DND-41 (cell line): ENCODE measurements around the gene ZSCAN10.

Source experiments
- EZH2 ChIP-seq: IDR thresholded peaks from 3 replicates; pipeline ENCODE4 v1.6.1; 2012; ENCODE audit warnings: borderline replicate concordance, low read depth, mild to moderate bottlenecking, moderate library complexity, low read length, inconsistent platforms; ENCODE audit not compliant: severe bottlenecking
- TF ChIP-seq, protein P1 (sequence below): IDR thresholded peaks from 2 replicates; pipeline ENCODE4 v1.5.1; 2012; ENCODE audit warnings: borderline replicate concordance, low read length, moderate library complexity, mild to moderate bottlenecking; ENCODE audit not compliant: poor library complexity, severe bottlenecking; ENCODE audit errors: extremely low read depth

DNA sequence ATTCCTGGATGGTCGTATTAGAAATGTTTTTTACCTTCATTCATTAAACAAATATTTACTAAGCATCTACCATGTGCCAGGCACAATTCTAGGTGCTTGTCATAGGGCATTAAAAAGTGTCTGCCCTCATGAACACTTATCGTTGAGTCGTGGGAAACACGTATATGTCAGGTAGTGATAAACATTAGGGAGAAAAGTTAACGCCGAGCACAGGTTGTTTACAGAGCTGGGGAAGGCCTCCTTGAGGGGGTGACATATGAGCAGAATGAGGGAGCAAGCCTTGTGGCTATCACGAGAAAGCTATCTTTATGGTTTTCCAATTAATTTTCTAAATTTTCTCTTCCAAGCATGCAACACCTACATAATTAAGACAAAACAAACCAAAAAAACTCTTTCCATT lies 34.8 kb upstream of the ZSCAN10 start:
- TF ChIP-seq EZH2: no peak
- TF ChIP-seq, protein P1, sequence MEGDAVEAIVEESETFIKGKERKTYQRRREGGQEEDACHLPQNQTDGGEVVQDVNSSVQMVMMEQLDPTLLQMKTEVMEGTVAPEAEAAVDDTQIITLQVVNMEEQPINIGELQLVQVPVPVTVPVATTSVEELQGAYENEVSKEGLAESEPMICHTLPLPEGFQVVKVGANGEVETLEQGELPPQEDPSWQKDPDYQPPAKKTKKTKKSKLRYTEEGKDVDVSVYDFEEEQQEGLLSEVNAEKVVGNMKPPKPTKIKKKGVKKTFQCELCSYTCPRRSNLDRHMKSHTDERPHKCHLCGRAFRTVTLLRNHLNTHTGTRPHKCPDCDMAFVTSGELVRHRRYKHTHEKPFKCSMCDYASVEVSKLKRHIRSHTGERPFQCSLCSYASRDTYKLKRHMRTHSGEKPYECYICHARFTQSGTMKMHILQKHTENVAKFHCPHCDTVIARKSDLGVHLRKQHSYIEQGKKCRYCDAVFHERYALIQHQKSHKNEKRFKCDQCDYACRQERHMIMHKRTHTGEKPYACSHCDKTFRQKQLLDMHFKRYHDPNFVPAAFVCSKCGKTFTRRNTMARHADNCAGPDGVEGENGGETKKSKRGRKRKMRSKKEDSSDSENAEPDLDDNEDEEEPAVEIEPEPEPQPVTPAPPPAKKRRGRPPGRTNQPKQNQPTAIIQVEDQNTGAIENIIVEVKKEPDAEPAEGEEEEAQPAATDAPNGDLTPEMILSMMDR: no peak
